Measurements from ENCODE around the gene SPEM2.
"Not testable (repeated sequence)": the region's sequence is repeated elsewhere in the genome, so short reads cannot be mapped to it uniquely, and the experiment has no call there.

DNA sequence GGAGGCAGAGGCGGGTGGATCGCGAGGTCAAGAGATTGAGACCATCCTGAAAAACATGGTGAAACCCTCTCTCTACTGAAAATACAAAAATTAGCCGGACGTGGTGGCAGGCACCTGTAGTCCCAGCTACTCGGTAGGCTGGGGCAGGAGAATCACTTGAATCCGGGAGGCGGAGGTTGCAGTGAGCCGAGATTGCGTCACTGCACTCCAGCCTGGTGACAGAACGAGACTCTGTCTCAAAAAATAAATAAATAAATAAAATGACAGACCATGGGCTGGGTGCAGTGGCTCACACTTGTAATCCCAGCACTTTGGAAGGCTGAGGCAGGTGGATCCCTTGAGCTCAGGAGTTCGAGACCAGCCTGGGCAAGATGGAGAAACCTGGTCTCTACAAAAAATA lies 44.4 kb downstream of the SPEM2 start:
- TF ChIP-seq CTCF (conservative IDR thresholded peaks at IDR 0.05); ZFX (IDR thresholded peaks at IDR 0.05): not testable (repeated sequence)

Data from C4-2B (cell line).